Measurements from ENCODE around the gene MEOX1.
"Not testable (repeated sequence)": the region's sequence is repeated elsewhere in the genome, so short reads cannot be mapped to it uniquely, and the experiment has no call there.

The MEOX1 gene

DNA sequence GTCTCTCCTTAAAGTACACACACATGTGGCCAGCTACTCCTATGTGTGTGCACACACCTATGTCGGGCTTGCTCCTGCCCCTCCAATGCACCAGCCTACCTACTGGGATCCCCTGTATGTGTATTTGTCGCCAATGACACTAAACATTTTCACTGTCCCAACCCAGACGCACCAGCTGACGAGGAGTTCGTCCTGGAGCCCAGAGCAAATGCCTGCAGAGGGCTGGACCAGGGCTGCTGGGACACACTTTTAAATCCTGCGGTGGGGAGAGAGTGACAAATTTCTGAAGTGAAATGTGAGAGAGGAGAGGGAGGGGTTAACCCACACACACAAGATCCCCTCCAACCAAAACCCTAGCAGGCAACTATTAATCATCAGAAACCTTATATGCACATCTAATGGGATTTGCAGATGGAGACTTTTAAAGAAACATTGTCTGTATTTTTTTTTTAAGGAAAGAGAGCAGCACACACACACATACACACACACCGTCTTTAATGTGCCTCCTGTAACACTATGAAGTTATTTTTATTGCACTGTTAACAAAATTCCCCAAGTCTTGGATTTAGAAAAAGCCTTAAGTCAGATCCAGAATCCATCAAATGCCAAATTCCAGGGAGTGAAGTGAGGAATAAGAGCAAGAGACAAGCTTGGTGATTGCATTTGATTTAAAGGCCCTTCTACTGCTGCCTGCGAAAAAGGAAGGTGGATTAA lies at the start of gene MEOX1:
Gene MEOX1, minus strand, starts transcription at position 224 of the 714 bp plus-strand sequence. CDS start 388 bp downstream, outside the sequence.
- DNase-seq: no peak

DNA sequence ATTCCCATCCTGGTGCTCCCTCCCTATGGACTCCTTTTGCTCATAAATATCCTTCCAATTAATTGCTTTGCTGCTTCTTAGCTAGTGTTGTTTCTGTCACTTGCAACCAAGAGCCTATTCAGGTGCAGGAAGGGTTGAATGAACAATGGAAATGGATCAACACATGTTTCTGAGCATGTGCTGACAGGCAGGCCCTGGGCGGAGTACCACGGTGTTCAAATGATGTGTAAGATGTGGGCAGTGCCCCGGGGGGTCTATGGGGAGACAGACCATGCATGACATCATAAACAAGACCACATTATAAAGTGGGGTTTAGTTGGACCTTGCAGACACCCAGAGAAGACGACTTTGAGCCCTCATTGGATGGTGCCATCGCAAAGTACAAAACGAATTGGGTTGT lies 48.4 kb upstream of the MEOX1 start:
- no peak for DNase-seq

DNA sequence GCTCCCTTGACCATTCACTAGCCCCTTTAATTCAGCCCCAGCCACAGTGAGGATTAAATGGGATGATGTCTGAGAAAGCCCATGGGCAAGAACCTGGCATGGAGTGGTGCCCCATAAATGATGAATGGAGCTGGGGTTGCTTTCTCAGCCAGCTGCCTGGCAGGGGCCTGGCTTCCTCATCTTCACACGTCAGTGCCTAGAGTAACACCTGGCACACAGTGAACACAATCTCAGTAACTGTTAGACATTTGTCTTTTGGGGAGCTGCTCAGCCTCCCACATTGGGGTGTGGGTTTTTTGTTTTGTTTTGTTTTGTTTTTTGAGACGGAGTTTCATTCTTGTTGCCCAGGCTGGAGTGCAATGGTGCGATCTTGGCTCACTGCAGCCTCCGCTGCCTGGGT lies 47.5 kb upstream of the MEOX1 start:
- no peak for DNase-seq

DNA sequence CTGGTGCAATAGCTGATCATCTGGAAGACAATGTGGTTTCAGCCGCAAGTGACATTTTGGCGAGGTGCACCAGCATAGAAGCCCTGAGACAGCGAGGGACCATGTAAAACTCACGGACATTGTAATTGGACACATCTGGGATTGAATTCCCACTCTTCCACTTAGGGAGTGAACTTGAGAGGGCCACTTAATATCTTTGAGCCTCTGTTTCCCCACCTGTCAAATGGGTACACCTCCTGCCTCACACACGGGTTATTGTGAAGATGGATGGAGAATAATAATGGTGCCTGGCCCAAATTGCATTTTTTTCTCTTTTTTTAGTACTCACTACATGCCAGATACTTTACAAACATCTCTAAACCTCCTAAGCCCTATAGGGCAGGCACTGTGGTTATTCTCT lies 45.5 kb upstream of the MEOX1 start:
- no peak for DNase-seq

DNA sequence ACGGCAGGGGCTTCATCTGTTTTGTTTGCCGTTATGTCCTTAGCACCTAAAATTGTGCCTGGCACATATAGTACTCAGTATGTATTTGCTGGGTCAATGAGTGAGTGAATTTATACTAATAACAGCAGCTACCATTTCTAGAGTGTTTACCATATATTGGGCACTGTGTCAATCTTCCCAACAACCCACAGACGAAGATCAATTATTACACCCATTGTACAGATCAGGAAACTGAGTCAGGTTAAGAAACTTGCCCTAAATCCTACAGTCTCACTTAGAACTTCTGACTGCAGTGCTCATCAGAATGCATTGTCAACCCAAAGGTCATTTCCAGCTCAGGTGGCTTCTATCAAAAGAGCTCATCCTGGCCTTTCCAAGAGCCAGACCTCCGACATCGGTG lies 44.5 kb upstream of the MEOX1 start:
- no peak for DNase-seq

DNA sequence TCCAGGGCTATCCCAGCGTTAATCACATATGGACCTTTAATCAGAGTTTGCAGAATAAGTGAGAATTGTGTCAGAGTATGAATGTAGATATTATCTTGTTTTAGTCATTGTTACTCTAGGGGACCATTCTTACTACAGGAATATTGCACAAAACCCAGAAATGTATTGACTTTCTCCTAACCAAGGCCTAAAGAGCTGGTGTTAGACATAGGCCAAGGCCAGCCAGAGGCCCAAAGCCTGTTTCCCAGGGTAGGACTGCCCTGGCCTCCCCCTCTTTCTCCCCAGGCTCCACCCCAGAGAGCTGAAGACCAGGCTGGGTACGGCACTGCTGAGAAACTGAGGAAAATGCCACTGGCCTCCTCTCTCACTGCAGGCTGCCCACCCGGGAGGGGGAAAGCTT lies 41.9 kb upstream of the MEOX1 start:
- DNase-seq: no peak

DNA sequence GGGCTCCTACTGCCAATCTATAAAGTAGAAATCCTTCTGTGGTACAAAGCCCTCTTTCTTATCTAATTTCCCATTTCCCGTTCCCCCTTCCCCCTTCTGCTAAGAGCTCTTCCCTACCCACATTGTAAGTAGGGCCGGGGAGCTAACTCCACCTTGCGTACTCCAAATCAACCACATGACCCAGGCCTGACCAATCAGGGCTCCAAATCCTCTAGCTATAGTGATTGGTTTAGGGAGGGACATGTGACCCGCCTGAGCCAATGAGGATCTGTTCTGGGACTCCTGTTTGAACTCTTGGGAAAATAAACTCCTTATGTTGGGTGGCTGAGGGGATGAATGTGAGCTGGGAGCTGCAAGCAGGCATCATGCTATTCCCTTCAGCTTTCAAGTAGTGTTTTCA lies 40.9 kb upstream of the MEOX1 start:
- DNase-seq: no peak

DNA sequence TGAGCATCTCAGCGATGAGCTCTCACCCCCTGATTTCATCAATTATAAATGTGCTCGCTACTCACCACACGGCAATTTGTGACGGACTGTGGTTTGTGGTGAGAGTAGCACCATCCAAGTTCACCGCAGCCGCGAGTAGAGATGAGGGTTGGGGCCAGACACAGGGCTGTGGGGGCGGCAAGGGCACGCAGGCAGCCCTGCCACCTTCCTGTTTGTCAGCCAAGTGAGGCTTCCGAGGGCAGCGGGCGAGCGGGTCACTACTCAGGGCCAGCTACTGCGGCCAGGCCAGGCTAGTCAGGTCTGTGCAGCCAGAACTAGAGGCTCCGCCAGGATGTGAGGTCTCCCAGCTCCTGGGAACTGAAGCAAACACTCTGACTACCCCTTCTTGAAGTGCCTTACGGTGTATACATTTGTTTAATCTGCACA lies 39.6 kb upstream of the MEOX1 start:
- no peak for DNase-seq

DNA sequence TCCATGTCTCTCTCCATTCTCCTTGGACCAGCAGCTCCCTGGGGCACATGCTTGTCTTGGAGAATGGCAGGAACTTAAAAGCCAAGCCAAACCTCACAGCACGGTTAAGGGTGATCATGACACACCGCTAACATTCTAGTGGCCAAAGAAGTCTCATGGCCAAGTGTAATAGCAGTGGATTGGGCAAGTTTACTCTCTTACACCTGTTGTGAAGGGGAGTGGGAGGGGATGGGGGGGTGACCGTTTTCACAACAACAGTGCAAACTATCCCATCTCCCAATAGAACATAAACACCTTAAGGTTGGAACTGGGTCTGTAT lies 37.7 kb upstream of the MEOX1 start:
- no peak for DNase-seq

DNA sequence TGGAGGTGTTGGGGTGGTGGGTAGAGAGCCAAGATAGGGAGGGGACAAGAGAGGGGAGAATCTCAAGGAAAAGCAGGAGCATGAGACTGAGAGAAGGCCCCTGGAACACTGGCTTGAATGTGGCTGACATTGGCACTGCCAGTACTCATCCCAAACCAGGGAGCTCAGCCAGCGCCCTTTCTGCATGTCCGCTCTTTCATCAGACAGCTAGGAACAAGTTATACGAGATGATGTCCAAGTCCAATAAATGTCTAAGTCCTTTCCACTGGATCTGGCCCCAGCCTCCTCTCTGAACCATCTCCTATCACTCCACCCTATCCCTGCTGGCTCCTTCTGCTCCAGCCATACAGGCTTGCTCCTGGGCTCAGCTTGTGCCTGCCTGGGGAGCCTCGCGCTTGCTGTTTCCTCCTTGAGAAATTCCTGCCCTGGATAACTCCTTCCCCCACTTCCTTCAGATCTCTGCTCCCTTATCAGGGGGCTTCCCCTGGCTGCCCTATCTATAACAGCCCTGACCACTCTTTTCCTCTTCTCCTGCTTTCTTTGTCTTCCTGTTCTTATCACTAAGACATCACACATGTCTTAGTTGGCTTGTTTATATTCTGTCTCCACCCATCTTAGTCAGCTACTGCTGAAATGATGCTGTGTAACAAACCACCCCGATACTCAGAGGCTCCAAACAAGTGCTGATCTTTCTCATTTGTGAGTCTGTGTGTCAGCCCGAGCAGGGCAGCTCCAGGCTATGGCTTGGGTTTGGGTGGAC lies 37.1 kb upstream of the MEOX1 start:
- DNase-seq: no peak

DNA sequence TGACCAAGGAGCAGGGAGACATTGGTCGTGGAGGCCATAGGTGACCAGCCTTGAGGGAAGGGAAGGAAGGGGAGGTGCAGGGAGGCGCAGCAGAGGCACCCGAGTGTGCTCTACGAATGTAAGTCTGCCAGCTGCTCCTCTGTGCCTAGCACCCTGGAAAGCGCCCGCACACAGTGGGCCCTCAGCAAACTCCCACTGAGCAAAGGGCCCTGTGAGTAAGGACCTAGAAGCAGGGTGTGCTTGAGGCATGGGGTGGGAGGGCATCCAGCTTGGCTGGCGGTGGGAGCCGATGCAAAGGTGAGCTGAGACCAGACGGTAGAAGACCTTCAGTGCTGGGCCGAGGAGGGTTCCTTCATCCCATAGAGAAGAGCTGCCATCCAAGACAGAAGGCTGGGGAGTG lies 36.2 kb upstream of the MEOX1 start:
- DNase-seq: no peak

DNA sequence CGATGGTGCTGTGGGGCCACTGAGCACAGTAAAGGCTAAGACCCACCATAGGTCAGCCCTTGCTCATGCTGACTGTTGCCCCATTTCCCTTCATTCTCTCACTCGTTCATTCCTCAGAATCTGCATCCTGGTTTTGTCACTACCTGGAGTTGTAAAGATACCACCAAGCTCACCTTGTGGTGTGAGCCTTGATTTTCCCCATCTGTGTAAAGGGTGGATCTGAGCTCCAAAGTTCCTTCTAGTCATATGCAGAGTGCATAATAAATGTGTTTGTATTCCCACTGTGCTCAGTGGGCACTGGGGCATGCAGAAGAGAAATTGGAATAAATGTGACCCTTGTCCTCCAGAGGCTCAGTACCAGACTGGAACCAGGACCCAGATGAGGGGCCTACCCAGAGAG lies 35.2 kb upstream of the MEOX1 start:
- no peak for DNase-seq

DNA sequence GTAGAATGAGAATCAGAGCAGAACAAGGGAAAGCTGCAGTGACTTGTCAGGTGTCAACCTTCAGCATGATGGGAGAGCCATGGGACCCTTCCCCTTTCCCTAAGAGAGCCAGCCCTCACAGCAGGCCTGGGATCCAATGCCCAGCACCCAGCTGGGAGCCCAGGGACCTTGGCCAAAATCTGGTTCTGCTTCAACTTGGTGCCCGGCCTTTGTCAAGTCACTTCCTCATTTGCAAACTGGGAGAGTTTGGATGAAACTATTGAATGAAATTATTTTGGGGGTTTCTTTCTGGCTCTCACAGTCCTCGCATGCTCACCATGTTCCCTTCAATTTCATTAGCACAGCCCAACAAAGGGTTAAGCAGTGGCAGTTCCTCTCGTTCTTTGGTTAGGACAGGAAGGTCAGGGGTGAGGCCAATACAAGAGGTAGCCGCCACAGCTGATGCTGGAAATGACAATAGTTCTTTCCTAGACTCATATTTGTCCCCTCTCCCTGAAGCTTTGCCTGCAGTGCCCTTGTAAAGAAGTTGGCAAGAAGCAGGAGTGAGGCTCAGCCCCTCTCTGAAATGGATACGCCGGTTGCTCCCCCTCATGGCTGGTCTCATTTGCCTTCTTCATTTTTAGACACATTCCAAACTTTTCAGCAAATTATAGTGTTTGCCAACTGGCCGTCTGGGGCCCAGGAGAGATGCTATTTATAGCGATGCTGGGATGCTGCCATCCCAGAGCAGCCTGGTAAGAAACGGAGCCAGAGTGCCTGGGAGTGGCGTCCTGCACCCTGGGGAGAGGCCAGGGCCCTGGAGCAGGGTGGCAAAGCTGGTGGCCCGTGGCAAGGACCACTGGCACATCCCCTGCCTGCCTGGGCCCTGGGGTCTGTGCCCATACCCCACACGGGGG lies 34.5 kb upstream of the MEOX1 start:
- DNase-seq: no peak

DNA sequence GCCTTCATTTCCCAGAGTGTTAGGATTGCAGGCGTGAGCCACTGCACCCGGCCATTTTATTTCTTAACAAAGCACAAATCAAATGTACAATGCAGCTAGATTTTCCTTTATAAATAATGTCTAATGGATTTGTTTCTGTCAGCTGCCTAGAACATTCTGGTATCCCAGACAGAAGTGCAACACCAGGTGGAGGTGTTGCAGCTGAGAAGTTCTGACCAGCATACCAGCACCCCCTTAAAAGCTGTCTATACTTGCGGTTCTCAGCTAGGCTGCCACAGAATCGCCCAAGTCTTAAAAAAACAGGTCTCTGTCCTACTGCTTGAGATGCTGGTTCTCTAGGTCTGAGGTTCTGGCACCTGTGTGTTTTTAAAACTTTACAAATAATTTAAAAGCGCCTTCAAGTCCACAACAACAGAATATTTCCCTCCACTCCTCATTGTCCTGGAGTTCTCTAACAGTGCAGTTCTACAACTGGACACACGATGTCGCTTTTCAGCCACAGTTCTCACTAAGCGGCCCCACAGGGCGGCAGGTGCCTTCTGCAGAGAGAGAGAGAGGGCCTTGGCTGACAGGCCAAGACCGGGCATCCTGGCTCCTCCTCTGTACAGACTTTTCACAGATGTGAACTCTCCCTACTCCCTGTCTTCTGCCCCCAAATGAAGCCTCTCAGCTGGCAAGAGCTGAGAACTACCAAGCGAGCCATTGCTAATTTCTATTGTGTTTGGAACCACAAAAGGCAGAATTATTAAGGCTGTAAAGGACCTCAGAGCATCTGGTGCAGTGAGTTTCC lies 32.6 kb upstream of the MEOX1 start:
- DNase-seq: peak; percentile 70

DNA sequence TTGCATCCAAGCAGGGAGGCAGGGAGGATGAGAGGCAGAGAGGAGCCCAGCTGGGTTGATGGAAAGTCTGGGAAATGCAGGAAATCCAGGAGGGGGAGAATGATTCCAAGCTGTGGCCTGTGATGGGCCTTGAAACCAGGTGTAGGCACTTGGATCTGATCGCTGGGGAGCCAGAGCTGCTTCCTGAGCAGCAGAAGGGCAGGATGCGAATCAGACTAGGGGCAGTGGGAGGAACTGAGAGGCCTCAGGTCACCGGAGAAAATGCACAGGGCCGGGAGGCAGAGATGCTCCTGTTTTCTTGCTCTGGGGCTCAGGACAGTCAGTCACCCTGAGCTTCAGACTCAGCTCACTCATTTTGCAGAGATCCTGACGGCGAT lies 29.6 kb upstream of the MEOX1 start:
- DNase-seq: no peak

DNA sequence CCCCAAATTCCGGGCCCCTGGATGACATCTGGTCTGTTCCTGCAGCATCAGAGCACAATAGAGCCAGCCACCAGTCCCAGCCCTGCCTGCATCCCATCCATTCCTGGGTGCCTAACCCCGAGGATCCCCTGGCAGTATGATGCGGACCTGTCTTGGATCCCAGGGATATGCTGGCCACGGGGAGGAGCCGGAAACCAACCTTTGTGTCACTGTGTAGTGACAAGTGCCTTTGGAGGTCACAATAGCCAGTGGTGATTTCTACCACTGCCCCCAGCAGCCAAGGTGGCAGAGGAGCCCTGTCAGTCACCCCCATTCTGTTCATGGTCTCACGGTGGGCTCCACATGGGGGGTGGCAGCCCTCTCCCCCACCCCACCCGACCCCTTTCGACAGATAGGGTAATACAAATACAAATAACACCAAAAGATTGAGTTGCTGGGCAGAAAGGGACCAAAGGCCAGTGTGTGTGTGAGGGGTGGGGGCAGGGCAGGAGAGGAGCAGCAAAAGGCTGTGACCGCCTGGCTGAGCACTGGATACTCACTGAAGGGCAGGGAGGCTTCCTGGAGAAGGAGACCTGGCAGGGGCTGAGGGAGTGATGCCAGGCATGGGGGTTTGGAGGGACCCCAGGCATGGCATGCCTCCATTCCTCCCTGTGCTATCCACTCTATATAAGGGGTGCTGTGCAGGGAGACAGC lies 29.0 kb upstream of the MEOX1 start:
- DNase-seq: no peak

DNA sequence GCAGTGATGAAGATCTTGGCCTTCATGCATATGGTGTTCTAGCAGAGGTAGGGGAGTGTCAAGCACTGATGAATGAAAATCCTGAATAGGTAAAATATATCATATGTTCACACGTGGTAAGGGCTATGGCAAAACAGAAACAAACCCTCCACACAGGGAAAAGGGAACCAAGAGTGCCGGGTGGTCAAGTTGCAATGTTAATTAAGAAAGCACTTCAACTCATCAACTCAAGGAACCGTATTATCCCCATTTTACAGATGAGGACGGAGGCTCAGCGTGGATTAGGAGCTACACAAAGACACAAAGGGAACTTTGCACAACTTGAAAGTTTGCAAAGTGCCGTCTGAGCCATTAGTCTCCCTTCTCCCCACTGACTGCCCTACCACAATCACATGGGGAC lies 28.1 kb upstream of the MEOX1 start:
- no peak for DNase-seq

DNA sequence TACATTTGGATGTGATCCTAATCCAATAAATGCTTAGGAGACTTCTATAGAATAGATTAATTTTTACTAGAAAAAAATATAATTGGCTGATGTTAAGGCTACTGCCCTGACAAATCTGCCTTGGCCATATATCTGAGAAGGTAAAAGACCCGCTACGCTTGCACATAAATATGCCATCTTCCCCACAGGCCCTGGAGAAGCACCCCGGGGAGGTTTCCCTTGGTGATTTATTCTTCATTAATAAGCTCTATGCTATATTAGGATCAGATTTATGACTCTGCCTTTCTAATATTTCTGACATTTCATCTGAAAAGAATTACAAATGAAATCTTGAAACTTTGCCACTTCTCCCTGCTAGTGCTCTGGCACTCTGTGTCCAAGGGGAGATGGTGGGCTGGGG lies 27.4 kb upstream of the MEOX1 start:
- no peak for DNase-seq

DNA sequence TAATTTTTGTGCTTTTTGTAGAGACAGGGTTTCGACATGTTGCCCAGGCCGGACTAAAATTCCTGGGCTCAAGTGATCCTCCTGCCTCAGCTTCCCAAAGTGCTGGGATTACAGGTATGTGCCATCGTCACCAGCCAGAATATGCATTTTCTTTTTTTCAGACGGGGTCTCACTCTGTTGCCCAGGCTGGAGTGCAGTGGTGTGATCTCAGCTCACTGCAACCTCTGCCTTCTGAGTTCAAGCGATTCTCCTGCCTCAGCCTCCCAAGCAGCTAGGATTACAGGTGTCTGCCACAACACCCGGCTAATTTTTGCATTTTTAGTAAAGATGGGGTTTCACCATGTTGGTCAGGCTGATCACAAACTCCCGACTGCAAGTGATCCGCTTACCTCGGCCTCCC lies 25.2 kb upstream of the MEOX1 start:
- DNase-seq: not testable (repeated sequence)

DNA sequence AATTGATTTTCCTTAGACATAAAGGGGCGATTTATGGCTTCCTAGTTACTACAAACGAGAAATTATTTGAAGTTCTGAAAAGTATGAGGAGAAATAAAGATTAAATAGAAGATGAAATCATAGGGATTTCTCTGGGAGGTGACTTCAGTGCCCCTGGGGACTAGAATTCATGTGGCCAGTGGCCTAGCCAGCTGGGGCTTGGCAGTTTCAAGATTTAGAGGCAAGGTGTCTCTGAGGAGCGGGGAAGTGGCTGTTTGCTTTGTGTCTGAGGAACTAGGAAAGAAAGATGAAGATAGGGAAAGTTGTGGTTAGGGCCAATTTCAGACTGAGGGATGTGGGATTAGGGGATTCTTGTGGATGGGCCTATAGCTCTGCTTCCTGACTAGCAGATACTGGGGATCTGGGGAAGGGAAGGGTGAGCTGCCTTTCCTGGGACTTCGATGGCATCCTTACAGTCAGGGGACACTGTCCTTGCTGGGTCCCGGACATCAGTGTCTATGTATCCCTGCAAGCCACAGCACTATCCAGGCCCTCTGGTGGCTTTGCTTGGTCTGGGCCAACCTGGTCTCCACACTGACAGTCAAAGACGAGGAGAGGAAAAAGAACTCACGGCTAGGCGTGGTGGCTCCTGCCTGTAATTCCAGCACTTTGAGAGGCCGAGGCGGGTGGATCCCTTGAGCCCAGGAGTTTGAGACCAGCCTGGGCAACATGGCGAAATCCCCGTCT lies 22.4 kb upstream of the MEOX1 start:
- DNase-seq: no peak

DNA sequence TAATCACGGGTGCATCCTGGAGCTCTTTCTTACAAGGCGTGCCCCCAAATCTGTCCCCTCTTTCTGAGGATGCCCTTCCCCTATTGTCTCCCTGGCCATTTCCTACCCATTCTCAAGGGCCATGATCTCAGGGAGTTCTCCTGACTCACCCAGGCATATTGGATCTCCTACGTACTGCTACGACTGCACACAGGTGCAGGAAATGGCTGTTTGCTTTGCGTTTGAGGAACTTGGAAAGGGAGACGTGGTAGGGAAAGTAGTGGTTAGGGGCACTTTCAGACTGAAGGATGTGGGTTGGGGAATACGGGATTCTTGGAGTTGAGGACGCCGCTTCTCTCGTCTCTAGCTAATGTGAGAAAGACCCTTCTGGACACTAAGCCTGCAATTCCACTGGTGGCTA lies 18.7 kb upstream of the MEOX1 start:
- DNase-seq: no peak

DNA sequence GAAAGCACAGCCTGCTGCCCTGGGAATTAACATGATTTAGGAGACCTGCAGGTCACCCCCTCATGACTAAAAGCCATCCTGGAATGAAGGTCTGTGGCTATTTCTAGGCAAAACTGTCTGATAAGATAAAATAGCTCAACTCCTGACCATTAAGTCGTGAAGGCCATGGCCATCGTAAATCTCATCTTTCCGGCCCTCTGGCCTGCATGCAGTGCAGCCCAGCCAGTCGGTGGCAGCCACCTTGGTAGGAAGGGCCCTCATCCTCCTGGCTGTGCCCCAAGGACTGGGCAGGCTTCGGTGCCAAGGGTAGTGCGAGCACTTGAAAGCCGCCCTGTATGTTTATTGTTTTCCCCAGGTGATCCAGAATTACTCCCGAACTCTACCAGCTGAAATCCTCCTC lies 18.2 kb upstream of the MEOX1 start:
- DNase-seq: no peak
